BE2C (cell line): ENCODE results near the gene NPR1.
"Not testable (repeated sequence)": the region's sequence is repeated elsewhere in the genome, so short reads cannot be mapped to it uniquely, and the experiment has no call there.

ENCODE experiments used
- DNase-seq: peaks from one replicate; pipeline ENCODE4 v3.0.0-alpha.2; 2020
- H3K27me3 ChIP-seq: fragments of 250-450 bp; sonication (Bioruptor Pico); 2 replicates; pipeline ENCODE4 v1.5.1; 2020; ENCODE audit warnings: mild to moderate bottlenecking
- H3K36me3 ChIP-seq: fragments of 250-450 bp; sonication (Bioruptor Pico); 2 replicates; pipeline ENCODE4 v1.5.1; 2020; ENCODE audit warnings: mild to moderate bottlenecking
- H3K4me1 ChIP-seq: fragments of 250-450 bp; sonication (Bioruptor Pico); 2 replicates; pipeline ENCODE4 v1.5.1; 2020
- H3K4me3 ChIP-seq: 2 replicates; pipeline ENCODE4 v1.5.1; 2011; ENCODE audit warnings: low read depth, low read length
- H3K9me3 ChIP-seq: fragments of 250-450 bp; sonication (Bioruptor Pico); 2 replicates; pipeline ENCODE4 v1.5.1; 2020
- CTCF ChIP-seq: IDR thresholded peaks from 2 replicates; pipeline ENCODE4 v1.5.1; 2012; ENCODE audit warnings: mild to moderate bottlenecking, low read depth, low read length

The NPR1 gene

GRCh38 chr1:153717330-153717729 lies 38.8 kb downstream of the NPR1 start:
- no peak for DNase-seq
- no peak overlapping the region for H3K4me3 ChIP-seq
- TF ChIP-seq CTCF = no peak

GRCh38 chr1:153723687-153724086 lies 45.2 kb downstream of the NPR1 start:
- Histone ChIP-seq H3K27me3 (no peaks in the 10 kb centered on the region), H3K4me3 (no peak overlapping the region), H3K4me1 (no peaks in the 10 kb centered on the region), H3K36me3 (no peaks in the 10 kb centered on the region), H3K9me3 (no peaks in the 10 kb centered on the region)
- no peak for DNase-seq
- TF ChIP-seq CTCF = no peak

More at GRCh38 chr1:153717330-153717729, 38.8 kb downstream of the NPR1 start:
- Histone ChIP-seq H3K9me3 (no peaks in the 10 kb centered on the region), H3K4me1 (no peaks in the 10 kb centered on the region), H3K27me3 (no peaks in the 10 kb centered on the region), H3K36me3 (no peaks in the 10 kb centered on the region)

GRCh38 chr1:153724634-153725033 lies 46.1 kb downstream of the NPR1 start:
- DNase-seq, H3K9me3 ChIP-seq, H3K27me3 ChIP-seq, H3K36me3 ChIP-seq, H3K4me1 ChIP-seq, H3K4me3 ChIP-seq: not testable (repeated sequence)

- no peaks in the 10 kb centered on the region for H3K27me3 ChIP-seq
- H3K4me3 ChIP-seq = peak within 1 kb of the TSS; percentile 99
- no peaks in the 10 kb centered on the region for H3K9me3 ChIP-seq
- H3K36me3 ChIP-seq = no peaks in the 10 kb centered on the region; the same call in 1 of the 2 replicates
- H3K4me1 ChIP-seq = no peaks in the 10 kb centered on the region; the same call in 1 of the 2 replicates
- TF ChIP-seq CTCF = peak; percentile 14; the same call in 1 of the 2 replicates
- peak; percentile 99 for DNase-seq
Observed at GRCh38 chr1:153727463-153728304, 49.2 kb downstream of the NPR1 start, which contains the start of gene INTS3. Gene INTS3 (plus strand): TSS chr1:153728050. CDS start chr1:153728635, 585 bp downstream.

GRCh38 chr1:153728305-153729066 lies 50.0 kb downstream of the NPR1 start:
- Histone ChIP-seq H3K27me3 (no peaks in the 10 kb centered on the region), H3K4me1 (no peaks in the 10 kb centered on the region; the same call in 1 of the 2 replicates), H3K36me3 (no peaks in the 10 kb centered on the region; the same call in 1 of the 2 replicates), H3K9me3 (no peaks in the 10 kb centered on the region), H3K4me3 (peak overlapping the region; percentile 99)
- DNase-seq = peak; percentile 42
- no peak for TF ChIP-seq CTCF

- no peak overlapping the region for H3K4me3 ChIP-seq
- no peak for TF ChIP-seq CTCF
Observed at GRCh38 chr1:153730468-153730988, 52.0 kb downstream of the NPR1 start.

More at GRCh38 chr1:153730468-153730988, 52.0 kb downstream of the NPR1 start:
- Histone ChIP-seq H3K9me3 (no peaks in the 10 kb centered on the region), H3K36me3 (no peaks in the 10 kb centered on the region; the same call in 1 of the 2 replicates), H3K27me3 (no peaks in the 10 kb centered on the region), H3K4me1 (no peaks in the 10 kb centered on the region; the same call in 1 of the 2 replicates)
- DNase-seq = no peak
